IMR-90 (cell line): ENCODE measurements around the gene SYTL2. TPM values are rescaled to one million over a fixed set of nuclear protein-coding genes. Genes with fewer than 3 reads are reported as not detected.

Source experiments
- ATAC-seq: fragments of 200-7000 bp; cut with Tn5 transposase; 2 replicates; pipeline ENCODE4 v1.9.1; 2020; ENCODE audit warnings: low read depth, mild to moderate bottlenecking, moderate library complexity
- BruUV-seq: library from RNA; stranded (reverse); fragments of 400-500 nt; replicated peaks from 2 replicates; lab custom pipeline; 2021; lab: Mats Ljungman, UMichigan
- CTCF ChIA-PET: fragments of 300-600 bp; formaldehyde crosslinking; extraction: SDS; loops from one replicate; lab custom pipeline; 2021; ENCODE audit warnings: antibody characterized with exemption; lab: Yijun Ruan, JAX
- POLR2A ChIA-PET: fragments of 300-600 bp; sonication (Branson Sonifier 250); formaldehyde crosslinking; loops from one replicate; lab custom pipeline; 2022; ENCODE audit warnings: antibody characterized with exemption; ENCODE audit not compliant: unreplicated experiment; lab: Charles Lee
- DNase-seq: peaks from one replicate; pipeline ENCODE4 v3.0.0; 2013
- H2AFZ ChIP-seq: replicated peaks from 2 replicates; pipeline ENCODE3; 2013; ENCODE audit warnings: low read length, mild to moderate bottlenecking; ENCODE audit not compliant: poor library complexity
- H2AK5ac ChIP-seq: 2 replicates; pipeline ENCODE4 v1.6.1; 2013; ENCODE audit warnings: low read depth, low read length, inconsistent platforms
- H2AK9ac ChIP-seq: replicated peaks from 2 replicates; pipeline ENCODE3; 2013; ENCODE audit warnings: mild to moderate bottlenecking, low read depth, low read length, moderate library complexity; ENCODE audit not compliant: poor library complexity
- H2BK120ac ChIP-seq: 2 replicates; pipeline ENCODE4 v1.6.1; 2013; ENCODE audit warnings: low read depth, low read length, inconsistent platforms
- H2BK15ac ChIP-seq: 3 replicates; pipeline ENCODE4 v1.6.1; 2013; ENCODE audit warnings: low read depth, low read length, inconsistent platforms
- H2BK20ac ChIP-seq: 2 replicates; pipeline ENCODE4 v1.6.1; 2013; ENCODE audit warnings: low read depth, mild to moderate bottlenecking, inconsistent platforms, low read length, moderate library complexity
- H2BK5ac ChIP-seq: 2 replicates; pipeline ENCODE4 v1.6.1; 2013; ENCODE audit warnings: mild to moderate bottlenecking, low read depth, low read length, inconsistent platforms; ENCODE audit not compliant: poor library complexity, severe bottlenecking
- H3K14ac ChIP-seq: replicated peaks from 2 replicates; pipeline ENCODE4 v1.6.1; 2013; ENCODE audit warnings: low read depth, low read length, inconsistent platforms
- H3K18ac ChIP-seq: 2 replicates; pipeline ENCODE4 v1.6.1; 2013; ENCODE audit warnings: low read depth, low read length, control low read depth
- H3K23ac ChIP-seq: 2 replicates; pipeline ENCODE4 v1.6.1; 2013; ENCODE audit warnings: low read depth, low read length, inconsistent platforms
- H3K27ac ChIP-seq: 2 replicates; pipeline ENCODE4 v1.5.1; 2013; ENCODE audit warnings: mild to moderate bottlenecking, control low read depth, low read length; ENCODE audit not compliant: insufficient read depth
- H3K27me3 ChIP-seq: 2 replicates; pipeline ENCODE4 v1.6.1; 2013; ENCODE audit warnings: low read length; ENCODE audit not compliant: control insufficient read depth, insufficient read depth
- H3K36me3 ChIP-seq: 2 replicates; pipeline ENCODE4 v1.6.1; 2013; ENCODE audit warnings: low read length, mixed read lengths; ENCODE audit not compliant: control insufficient read depth, insufficient read depth
- H3K4ac ChIP-seq: 2 replicates; pipeline ENCODE4 v1.6.1; 2013; ENCODE audit warnings: low read depth, low read length, inconsistent platforms
- H3K4me1 ChIP-seq: 2 replicates; pipeline ENCODE4 v1.6.1; 2013; ENCODE audit warnings: low read length, mixed read lengths; ENCODE audit not compliant: control insufficient read depth, insufficient read depth
- H3K4me2 ChIP-seq: 2 replicates; pipeline ENCODE4 v1.6.1; 2013; ENCODE audit warnings: low read depth, mild to moderate bottlenecking, control low read depth, low read length, moderate library complexity
- H3K4me3 ChIP-seq: 2 replicates; pipeline ENCODE4 v1.5.1; 2013; ENCODE audit warnings: low read depth, mild to moderate bottlenecking, control low read depth, low read length, moderate library complexity; ENCODE audit not compliant: insufficient read depth
- H3K56ac ChIP-seq: 2 replicates; pipeline ENCODE4 v1.6.1; 2013; ENCODE audit warnings: low read length, inconsistent platforms; ENCODE audit not compliant: insufficient read depth; ENCODE audit errors: extremely low read depth
- H3K79me1 ChIP-seq, 2 experiments: 2 replicates each; pipeline ENCODE4 v1.6.1; 2013; ENCODE audit warnings: low read length in 2 of 2, inconsistent platforms in 1 of 2, low read depth in 1 of 2
- H3K9ac ChIP-seq: 2 replicates; pipeline ENCODE4 v1.6.1; 2013; ENCODE audit warnings: low read depth, low read length, control low read depth
- H3K9me1 ChIP-seq: 2 replicates; pipeline ENCODE4 v1.6.1; 2013; ENCODE audit warnings: low read length, inconsistent platforms; ENCODE audit not compliant: insufficient read depth
- H3K9me3 ChIP-seq: 2 replicates; pipeline ENCODE4 v1.6.1; 2013; ENCODE audit warnings: low read length; ENCODE audit not compliant: control insufficient read depth, insufficient read depth
- H4K20me1 ChIP-seq: 2 replicates; pipeline ENCODE4 v1.6.1; 2013; ENCODE audit warnings: low read length, inconsistent platforms; ENCODE audit not compliant: insufficient read depth
- H4K5ac ChIP-seq: 2 replicates; pipeline ENCODE4 v1.6.1; 2013; ENCODE audit warnings: mild to moderate bottlenecking, low read depth, low read length, control low read depth
- H4K8ac ChIP-seq, 2 experiments: 2 replicates each; pipeline ENCODE4 v1.6.1; 2013; ENCODE audit warnings: low read depth in 2 of 2, low read length in 2 of 2, control low read depth in 1 of 2, inconsistent platforms in 1 of 2
- H4K91ac ChIP-seq: 2 replicates; pipeline ENCODE4 v1.6.1; 2013; ENCODE audit warnings: low read depth, low read length, inconsistent platforms; ENCODE audit not compliant: insufficient read depth
- BHLHE40 ChIP-seq: fragments of 150-350 bp; IDR thresholded peaks from 2 replicates; pipeline ENCODE4 v1.6.1; 2016; ENCODE audit warnings: mild to moderate bottlenecking, low read depth, low read length
- CHD1 ChIP-seq: IDR thresholded peaks from 2 replicates; pipeline ENCODE4 v1.6.1; 2012; ENCODE audit warnings: low read depth, low read length, improper control_type of control experiment
- FOS ChIP-seq: fragments of 150-350 bp; IDR thresholded peaks from 2 replicates; pipeline ENCODE4 v1.6.1; 2016; ENCODE audit warnings: low read depth, low read length
- MXI1 ChIP-seq: IDR thresholded peaks from 2 replicates; pipeline ENCODE4 v1.6.1; 2012; ENCODE audit warnings: low read depth, mild to moderate bottlenecking, low read length, moderate library complexity, borderline replicate concordance
- NFE2L2 ChIP-seq: fragments of 150-350 bp; IDR thresholded peaks from 2 replicates; pipeline ENCODE4 v1.6.1; 2016; ENCODE audit warnings: low read depth, mild to moderate bottlenecking, low read length
- POLR2A ChIP-seq: IDR thresholded peaks from 2 replicates; pipeline ENCODE4 v1.6.1; 2012; ENCODE audit warnings: mild to moderate bottlenecking, low read depth, low read length
- RAD21 ChIP-seq: IDR thresholded peaks from 2 replicates; pipeline ENCODE4 v1.6.1; 2012; ENCODE audit warnings: low read length, improper control_type of control experiment
- RCOR1 ChIP-seq: IDR thresholded peaks from 2 replicates; pipeline ENCODE4 v1.6.1; 2012; ENCODE audit warnings: mild to moderate bottlenecking, low read length, improper control_type of control experiment; ENCODE audit not compliant: insufficient replicate concordance
- RFX5 ChIP-seq: IDR thresholded peaks from 2 replicates; pipeline ENCODE4 v1.8.0; 2012; ENCODE audit warnings: low read depth, mild to moderate bottlenecking, low read length, moderate library complexity
- SMC3 ChIP-seq: fragments of 150-350 bp; IDR thresholded peaks from 2 replicates; pipeline ENCODE4 v1.6.1; 2016; ENCODE audit warnings: low read depth, mild to moderate bottlenecking, antibody characterized with exemption, low read length, moderate library complexity
- USF2 ChIP-seq: fragments of 150-350 bp; IDR thresholded peaks from 2 replicates; pipeline ENCODE4 v1.6.1; 2017; ENCODE audit warnings: mild to moderate bottlenecking, antibody characterized with exemption, low read length, low read depth
- WGBS, 2 experiments: methylation state at CpG; one replicate each; pipeline versions ENCODE4 v1.1.5 to v1.1.7; 2013; ENCODE audit warnings: missing lambda C conversion rate in 2 of 2; ENCODE audit not compliant: insufficient read length in 1 of 2; ENCODE audit errors: extremely low coverage in 2 of 2; 5-methylcytosine and 5-hydroxymethylcytosine counted together
- dilution Hi-C: fragments of 300-500 bp; cut with HindIII; formaldehyde crosslinking; loops from one replicate; pipeline ENCODE4 v1.14.3; 2018; ENCODE audit warnings: low sequenced_read_pairs; ENCODE audit not compliant: unreplicated experiment
- in situ Hi-C: fragments of 300-500 bp; cut with MboI; formaldehyde crosslinking; loops from 3 replicates; pipeline ENCODE4 v1.14.3; 2019; ENCODE audit warnings: low sequenced_read_pairs, inconsistent platforms, mixed read lengths
- intact Hi-C: fragments of 100-400 bp; cut with micrococcal nuclease; formaldehyde crosslinking; loops from 2 replicates; pipeline ENCODE4 v1.10.0; 2022
- polyA plus RNA-seq, 3 experiments: library from polyadenylated mRNA; depleted of rRNA; stranded (reverse); fragments of >200 nt; gene quantifications; 2 replicates each; pipeline ENCODE4 v1.2.3, GENCODE V29; 2012; ENCODE audit warnings: low replicate concordance in 1 of 3
- total RNA-seq: library from RNA; depleted of rRNA; stranded (reverse); fragments of >200 nt; gene quantifications from 2 replicates; pipeline ENCODE4 v1.2.3, GENCODE V29; 2012

The SYTL2 gene
- total and polyA plus RNA-seq, 2 of the 4 experiments (the other 2 are of a cell fraction): 45.2 to 70.0 TPM

DNA sequence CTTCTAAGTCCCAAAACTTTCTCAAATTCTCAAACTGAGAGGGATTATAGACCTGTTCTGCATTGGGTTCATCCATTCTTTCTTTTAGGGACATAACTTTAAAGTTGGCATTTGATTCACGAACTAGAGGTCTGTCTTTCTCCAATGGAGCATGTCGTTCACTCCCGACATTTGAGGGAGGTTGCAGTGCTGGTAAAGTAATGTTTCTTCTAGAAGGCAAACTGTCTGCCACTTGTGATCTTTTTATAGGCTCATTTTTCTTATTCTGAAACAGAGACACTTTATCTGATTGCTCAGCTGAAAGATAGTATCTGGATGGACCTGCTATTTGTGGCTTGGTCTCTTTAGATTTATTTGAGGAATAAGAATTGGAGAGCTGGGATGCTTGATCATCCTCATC is 84.6 kb downstream of the SYTL2 start:
- H2BK15ac ChIP-seq: peak overlapping the region; percentile 90
- H3K18ac ChIP-seq: peak overlapping the region; percentile 55; the same call in 1 of the 2 replicates
- H3K14ac ChIP-seq: peak overlapping the region; percentile 67
- H2AK5ac ChIP-seq: peak overlapping the region; percentile 90; the same call in 1 of the 2 replicates
- dilution Hi-C loops: no loop called here
- ATAC-seq: no peak
- peaks cover 3% of the 10 kb centered on the region; the same call in 1 of the 2 replicates for H3K36me3 ChIP-seq
- H2AK9ac ChIP-seq: no peak overlapping the region
- no CpG with 5 or more reads among the region's 3 CpGs for whole genome bisulfite sequencing, 2 experiments
- H3K4ac ChIP-seq: peak overlapping the region; percentile 66
- ChIA-PET CTCF (interaction anchor here (1.2 kb wide), 1 partner anchor 26 kb away, joined by 6 read pairs; no protein-coding TSS in a partner anchor), POLR2A (no interaction called here)
- no peak overlapping the region for H3K4me3 ChIP-seq
- H2BK20ac ChIP-seq: peak overlapping the region; percentile 83
- peak overlapping the region; percentile 52; the same call in 1 of the 2 replicates for H4K5ac ChIP-seq
- peak overlapping the region; percentile 44 to 49; a peak in 3 of 4 replicates for H4K8ac ChIP-seq
- no peak overlapping the region for H2AFZ ChIP-seq
- no peak for TF ChIP-seq POLR2A
- no peak for TF ChIP-seq FOS
- TF ChIP-seq SMC3: no peak
- no peak for TF ChIP-seq MXI1
- TF ChIP-seq BHLHE40: no peak
- TF ChIP-seq CHD1: no peak
- no peak for TF ChIP-seq RAD21
- TF ChIP-seq NFE2L2: no peak
- TF ChIP-seq RFX5: no peak
- no peak for TF ChIP-seq USF2
- TF ChIP-seq RCOR1: no peak
- BruUV-seq: no TSS peak
- no peaks in the 10 kb centered on the region for H4K20me1 ChIP-seq
- peaks cover 10% of the 10 kb centered on the region; the same call in 1 of the 2 replicates for H3K4me1 ChIP-seq
- H4K91ac ChIP-seq: peak overlapping the region; percentile 79
- peak overlapping the region; percentile 83 for H2BK120ac ChIP-seq
- DNase-seq: no peak
- H3K9me3 ChIP-seq: no peaks in the 10 kb centered on the region
- intact Hi-C loops: no loop called here
- H3K23ac ChIP-seq: peak overlapping the region; percentile 22; the same call in 1 of the 2 replicates
- H2BK5ac ChIP-seq: peak overlapping the region; percentile 83
- in situ Hi-C loops: no loop called here
- H3K56ac ChIP-seq: 0 out of 2 replicates have a peak overlapping the region, but pooled peaks have one; percentile 20
- H3K79me1 ChIP-seq: peaks cover 8 to 9% of the 10 kb centered on the region in 2 experiments; a peak in 2 of 4 replicates
- H3K27me3 ChIP-seq: no peaks in the 10 kb centered on the region
- H3K27ac ChIP-seq: peak overlapping the region; percentile 34
- H3K4me2 ChIP-seq: no peak overlapping the region
- H3K9me1 ChIP-seq: peaks cover 4% of the 10 kb centered on the region
- no peak overlapping the region for H3K9ac ChIP-seq
